Gastrocnemius medialis (tissue), 4 donors: ENCODE data around the gene PDE3B.

ENCODE experiments used
- POLR2A ChIP-seq, 2 donors: fragments of 450-650 bp; IDR thresholded peaks; one replicate each; pipeline ENCODE4 v1.6.1; 2017; ENCODE audit warnings: antibody characterized with exemption in 2 of 2, mild to moderate bottlenecking in 2 of 2, moderate library complexity in 2 of 2
- TF ChIP-seq, protein P1 (sequence below), 5 experiments: fragments of 450-650 bp in 3 of 5; fragments of 200-600 bp in 2 of 5; sonication (generic) in 2 of 5; IDR thresholded peaks in 4 of 5; conservative IDR thresholded peaks in 1 of 5; 1 replicate in 4 of 5; 2 replicates in 1 of 5; pipeline ENCODE4 v1.5.1; 2016 to 2019; ENCODE audit warnings: antibody characterized with exemption in 5 of 5, mild to moderate bottlenecking in 3 of 5, moderate library complexity in 3 of 5

DNA sequence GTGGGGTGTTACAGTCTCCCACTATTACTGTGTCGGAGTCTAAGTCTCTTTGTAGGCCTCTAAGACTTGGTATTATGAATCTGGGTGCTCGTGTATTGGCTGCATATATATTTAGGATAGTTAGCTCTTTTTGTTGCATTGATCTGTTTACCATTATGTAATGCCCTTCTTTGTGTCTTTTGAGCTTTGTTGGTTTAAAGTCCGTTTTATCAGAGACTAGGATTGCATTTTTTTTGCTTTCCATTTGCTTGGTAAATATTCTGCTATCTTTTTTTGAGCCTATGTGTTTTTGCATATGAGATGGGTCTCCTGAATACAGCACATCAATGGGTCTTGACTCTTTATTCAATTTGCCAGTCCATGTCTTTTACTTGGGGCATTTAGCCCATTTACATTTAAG lies 97.6 kb downstream of the PDE3B start:
- TF ChIP-seq, protein P1, sequence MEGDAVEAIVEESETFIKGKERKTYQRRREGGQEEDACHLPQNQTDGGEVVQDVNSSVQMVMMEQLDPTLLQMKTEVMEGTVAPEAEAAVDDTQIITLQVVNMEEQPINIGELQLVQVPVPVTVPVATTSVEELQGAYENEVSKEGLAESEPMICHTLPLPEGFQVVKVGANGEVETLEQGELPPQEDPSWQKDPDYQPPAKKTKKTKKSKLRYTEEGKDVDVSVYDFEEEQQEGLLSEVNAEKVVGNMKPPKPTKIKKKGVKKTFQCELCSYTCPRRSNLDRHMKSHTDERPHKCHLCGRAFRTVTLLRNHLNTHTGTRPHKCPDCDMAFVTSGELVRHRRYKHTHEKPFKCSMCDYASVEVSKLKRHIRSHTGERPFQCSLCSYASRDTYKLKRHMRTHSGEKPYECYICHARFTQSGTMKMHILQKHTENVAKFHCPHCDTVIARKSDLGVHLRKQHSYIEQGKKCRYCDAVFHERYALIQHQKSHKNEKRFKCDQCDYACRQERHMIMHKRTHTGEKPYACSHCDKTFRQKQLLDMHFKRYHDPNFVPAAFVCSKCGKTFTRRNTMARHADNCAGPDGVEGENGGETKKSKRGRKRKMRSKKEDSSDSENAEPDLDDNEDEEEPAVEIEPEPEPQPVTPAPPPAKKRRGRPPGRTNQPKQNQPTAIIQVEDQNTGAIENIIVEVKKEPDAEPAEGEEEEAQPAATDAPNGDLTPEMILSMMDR (IDR thresholded peaks at IDR 0.05 in 4 of 5, conservative IDR thresholded peaks at IDR 0.05 in 1 of 5): no peak
- TF ChIP-seq POLR2A (IDR thresholded peaks at IDR 0.05): no peak
